A549 (cell line): ENCODE results near the gene BNC2.

Experiments
- CEBPB ChIP-seq, 2 experiments: fragments of >200 bp in 1 of 2; sonication (Bioruptor Twin) in 1 of 2; formaldehyde crosslinking in 1 of 2; IDR thresholded peaks; 2 replicates each; pipeline ENCODE4 v1.6.1; 2012 to 2016
- MAZ ChIP-seq: fragments of 150-350 bp; IDR thresholded peaks from 2 replicates; pipeline ENCODE4 v1.6.1; 2014; ENCODE audit warnings: antibody characterized with exemption, low read depth, low read length, borderline replicate concordance
- POLR2A ChIP-seq: IDR thresholded peaks from 2 replicates; pipeline ENCODE4 v1.6.1; 2012; ENCODE audit warnings: mild to moderate bottlenecking, low read length
- RFX5 ChIP-seq: fragments of 450-650 bp; IDR thresholded peaks from 2 replicates; pipeline ENCODE4 v1.7.1; 2014; ENCODE audit warnings: antibody characterized with exemption, mild to moderate bottlenecking, moderate library complexity
- TF ChIP-seq, protein P1 (sequence below): fragments of >200 bp; sonication (Bioruptor Twin); formaldehyde crosslinking; IDR thresholded peaks from 3 replicates; pipeline ENCODE4 v1.5.1; 2016

DNA sequence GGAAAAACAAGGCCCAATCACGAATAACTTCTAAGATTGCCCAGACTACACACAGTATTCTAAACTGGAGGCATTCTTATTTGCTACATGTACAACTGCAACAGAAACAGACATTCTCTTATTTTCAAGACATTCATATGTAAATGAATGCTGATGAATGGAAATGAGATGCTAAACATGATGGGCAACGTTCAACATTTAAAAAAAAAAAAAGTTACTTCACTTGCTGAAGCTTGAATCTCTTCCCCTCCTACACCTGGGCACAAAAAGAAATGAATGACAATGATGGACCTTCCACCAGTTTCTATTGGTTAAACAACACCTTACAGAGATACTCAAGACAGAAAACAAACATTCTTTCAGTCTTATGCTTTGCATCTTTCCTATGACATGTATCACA, 160.5 kb downstream of the BNC2 start:
- TF ChIP-seq, protein P1, sequence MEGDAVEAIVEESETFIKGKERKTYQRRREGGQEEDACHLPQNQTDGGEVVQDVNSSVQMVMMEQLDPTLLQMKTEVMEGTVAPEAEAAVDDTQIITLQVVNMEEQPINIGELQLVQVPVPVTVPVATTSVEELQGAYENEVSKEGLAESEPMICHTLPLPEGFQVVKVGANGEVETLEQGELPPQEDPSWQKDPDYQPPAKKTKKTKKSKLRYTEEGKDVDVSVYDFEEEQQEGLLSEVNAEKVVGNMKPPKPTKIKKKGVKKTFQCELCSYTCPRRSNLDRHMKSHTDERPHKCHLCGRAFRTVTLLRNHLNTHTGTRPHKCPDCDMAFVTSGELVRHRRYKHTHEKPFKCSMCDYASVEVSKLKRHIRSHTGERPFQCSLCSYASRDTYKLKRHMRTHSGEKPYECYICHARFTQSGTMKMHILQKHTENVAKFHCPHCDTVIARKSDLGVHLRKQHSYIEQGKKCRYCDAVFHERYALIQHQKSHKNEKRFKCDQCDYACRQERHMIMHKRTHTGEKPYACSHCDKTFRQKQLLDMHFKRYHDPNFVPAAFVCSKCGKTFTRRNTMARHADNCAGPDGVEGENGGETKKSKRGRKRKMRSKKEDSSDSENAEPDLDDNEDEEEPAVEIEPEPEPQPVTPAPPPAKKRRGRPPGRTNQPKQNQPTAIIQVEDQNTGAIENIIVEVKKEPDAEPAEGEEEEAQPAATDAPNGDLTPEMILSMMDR, result no peak
- TF ChIP-seq POLR2A, result no peak
- no peak for TF ChIP-seq CEBPB (IDR thresholded peaks at IDR 0.05)
- TF ChIP-seq MAZ, result no peak
- no peak for TF ChIP-seq RFX5
